PFSK-1 (cell line): ENCODE measurements around the gene SENP2.

ENCODE experiments used
- FOXP2 ChIP-seq: optimal IDR thresholded peaks from 2 replicates; pipeline ENCODE3; 2011; ENCODE audit warnings: borderline replicate concordance, control low read depth, inconsistent platforms; ENCODE audit not compliant: insufficient read depth; ENCODE audit errors: extremely low read length, extremely low read depth
- POLR2AphosphoS5 ChIP-seq: IDR thresholded peaks from 2 replicates; pipeline ENCODE4 v1.6.1; 2012; ENCODE audit warnings: low read depth, mild to moderate bottlenecking, control low read depth, low read length, moderate library complexity
- SIN3A ChIP-seq: IDR thresholded peaks from 2 replicates; pipeline ENCODE4 v1.6.1; 2012; ENCODE audit warnings: mild to moderate bottlenecking, low read length, moderate library complexity, borderline replicate concordance; ENCODE audit not compliant: insufficient read depth
- TF ChIP-seq, protein P1 (sequence below), 2 experiments: IDR thresholded peaks; 2 replicates each; pipeline versions ENCODE4 v1.6.1 to v1.8.0; 2011 to 2012; ENCODE audit warnings: low read depth in 2 of 2, low read length in 2 of 2, control low read depth in 1 of 2, inconsistent platforms in 1 of 2, mild to moderate bottlenecking in 1 of 2, moderate library complexity in 1 of 2; ENCODE audit not compliant: insufficient read depth in 1 of 2

DNA sequence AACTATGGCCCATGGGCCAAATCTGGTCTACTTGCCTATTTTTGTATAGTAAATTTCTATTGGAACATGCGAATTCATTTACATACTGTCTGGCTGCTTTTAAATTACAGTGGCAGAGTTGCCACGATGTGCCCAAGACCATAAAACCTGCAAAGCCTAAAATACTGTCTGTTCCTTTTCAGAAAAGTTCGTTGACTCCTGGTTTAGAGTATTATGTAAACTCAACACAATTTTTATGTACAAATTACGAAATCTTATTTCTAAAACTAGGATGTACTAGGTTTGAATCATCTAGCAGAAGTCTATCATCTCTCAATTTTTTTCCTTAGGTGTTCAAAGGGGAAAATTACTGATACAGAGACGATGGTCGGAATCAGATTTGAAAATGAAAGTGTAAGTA, 26.9 kb downstream of the SENP2 start:
- TF ChIP-seq POLR2AphosphoS5 (no peak), FOXP2 (no peak), SIN3A (no peak)
- TF ChIP-seq, protein P1, sequence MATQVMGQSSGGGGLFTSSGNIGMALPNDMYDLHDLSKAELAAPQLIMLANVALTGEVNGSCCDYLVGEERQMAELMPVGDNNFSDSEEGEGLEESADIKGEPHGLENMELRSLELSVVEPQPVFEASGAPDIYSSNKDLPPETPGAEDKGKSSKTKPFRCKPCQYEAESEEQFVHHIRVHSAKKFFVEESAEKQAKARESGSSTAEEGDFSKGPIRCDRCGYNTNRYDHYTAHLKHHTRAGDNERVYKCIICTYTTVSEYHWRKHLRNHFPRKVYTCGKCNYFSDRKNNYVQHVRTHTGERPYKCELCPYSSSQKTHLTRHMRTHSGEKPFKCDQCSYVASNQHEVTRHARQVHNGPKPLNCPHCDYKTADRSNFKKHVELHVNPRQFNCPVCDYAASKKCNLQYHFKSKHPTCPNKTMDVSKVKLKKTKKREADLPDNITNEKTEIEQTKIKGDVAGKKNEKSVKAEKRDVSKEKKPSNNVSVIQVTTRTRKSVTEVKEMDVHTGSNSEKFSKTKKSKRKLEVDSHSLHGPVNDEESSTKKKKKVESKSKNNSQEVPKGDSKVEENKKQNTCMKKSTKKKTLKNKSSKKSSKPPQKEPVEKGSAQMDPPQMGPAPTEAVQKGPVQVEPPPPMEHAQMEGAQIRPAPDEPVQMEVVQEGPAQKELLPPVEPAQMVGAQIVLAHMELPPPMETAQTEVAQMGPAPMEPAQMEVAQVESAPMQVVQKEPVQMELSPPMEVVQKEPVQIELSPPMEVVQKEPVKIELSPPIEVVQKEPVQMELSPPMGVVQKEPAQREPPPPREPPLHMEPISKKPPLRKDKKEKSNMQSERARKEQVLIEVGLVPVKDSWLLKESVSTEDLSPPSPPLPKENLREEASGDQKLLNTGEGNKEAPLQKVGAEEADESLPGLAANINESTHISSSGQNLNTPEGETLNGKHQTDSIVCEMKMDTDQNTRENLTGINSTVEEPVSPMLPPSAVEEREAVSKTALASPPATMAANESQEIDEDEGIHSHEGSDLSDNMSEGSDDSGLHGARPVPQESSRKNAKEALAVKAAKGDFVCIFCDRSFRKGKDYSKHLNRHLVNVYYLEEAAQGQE (IDR thresholded peaks at IDR 0.05; ENCODE audit: insufficient read depth in 1 of 2, low read depth in 2 of 2, low read length in 2 of 2): no peak
